ENCODE data around the gene IFITM10. TPM values are rescaled to one million over a fixed set of nuclear protein-coding genes. Genes with fewer than 3 reads are reported as not detected.
A peak's percentile ranks its signal among the peaks of the same experiment; 100 is the strongest.

The IFITM10 gene
- polyA plus RNA-seq, 3 donors, result 0.11 to 0.28 (median 0.23) TPM

DNA sequence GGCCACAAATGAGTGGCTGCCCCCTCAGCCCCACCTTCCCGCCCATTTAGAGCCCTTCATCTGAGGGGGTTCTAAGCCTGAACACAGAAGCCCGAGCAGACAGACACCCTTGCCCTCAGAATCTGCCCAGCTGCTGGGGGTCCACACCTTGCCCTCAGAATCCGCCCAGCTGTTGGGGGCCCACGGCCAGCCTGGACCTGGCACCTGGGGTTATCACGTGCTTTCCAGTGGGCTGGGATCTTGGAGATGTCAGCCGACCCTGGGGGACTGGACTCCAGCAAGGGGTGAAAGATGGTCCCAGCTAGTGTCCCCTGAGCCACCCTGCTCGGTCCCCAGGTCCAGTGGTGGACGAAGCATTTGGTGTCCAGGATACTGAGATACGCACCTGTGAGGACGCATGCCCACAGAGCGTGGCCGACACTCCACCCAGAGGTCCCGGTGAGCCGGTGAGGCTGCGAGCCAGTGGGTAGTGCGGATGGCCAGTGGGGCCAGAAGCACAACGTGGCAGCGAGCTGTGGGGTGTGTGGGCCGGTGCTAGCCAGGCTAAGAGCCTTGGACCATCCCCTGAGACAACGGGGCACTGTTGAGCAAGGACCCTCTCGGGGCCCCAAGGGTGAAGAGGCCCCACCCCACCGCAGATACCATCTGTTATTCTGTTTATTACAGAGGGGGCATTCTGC is 16.5 kb upstream of the IFITM10 start:
- no peak for DNase-seq (ENCODE audit: extremely low read depth in 1 of 11, low read depth in 9 of 11, low spot score in 4 of 11)

DNA sequence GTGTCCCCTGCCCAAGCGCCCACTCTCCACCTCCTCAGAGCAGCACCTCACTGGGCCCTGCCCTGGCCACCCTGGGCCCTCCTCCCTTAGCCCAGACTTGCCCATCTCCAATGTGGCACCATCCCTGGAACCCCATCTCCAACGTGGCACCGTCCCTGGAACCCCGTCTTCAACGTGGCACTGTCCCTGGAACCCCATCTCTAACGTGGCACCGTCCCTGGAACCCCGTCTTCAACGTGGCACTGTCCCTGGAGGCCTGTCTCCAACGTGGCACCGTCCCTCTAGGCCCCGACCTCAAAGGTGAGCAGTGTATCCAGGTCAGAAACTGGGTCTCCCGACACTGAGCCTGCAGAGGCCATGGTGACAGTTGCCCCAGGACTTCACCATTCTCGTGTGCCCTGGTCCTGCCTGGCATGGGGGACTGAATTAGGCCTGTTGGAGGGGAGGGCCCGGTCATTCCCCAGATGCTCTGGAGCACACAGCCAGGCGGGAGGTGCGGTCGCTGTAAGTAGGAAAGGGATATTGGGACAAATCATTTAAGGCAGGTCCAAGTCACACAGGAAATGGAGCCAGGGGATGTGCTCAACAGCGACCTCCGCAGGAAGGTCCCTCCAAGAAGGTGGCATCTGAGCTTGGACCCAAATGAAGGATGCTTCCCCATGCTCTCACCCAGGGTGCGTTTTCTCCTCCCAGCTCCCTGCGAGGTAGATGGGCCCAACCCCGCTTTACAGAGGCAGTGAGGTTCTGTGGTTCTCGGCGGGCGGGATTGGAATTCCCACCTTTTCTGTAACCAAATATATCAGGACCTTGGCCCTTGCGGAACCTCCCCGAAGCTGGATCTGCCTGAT is 15.7 kb upstream of the IFITM10 start:
- no peak for DNase-seq (ENCODE audit: extremely low read depth in 1 of 11, low read depth in 9 of 11, low spot score in 4 of 11)

DNA sequence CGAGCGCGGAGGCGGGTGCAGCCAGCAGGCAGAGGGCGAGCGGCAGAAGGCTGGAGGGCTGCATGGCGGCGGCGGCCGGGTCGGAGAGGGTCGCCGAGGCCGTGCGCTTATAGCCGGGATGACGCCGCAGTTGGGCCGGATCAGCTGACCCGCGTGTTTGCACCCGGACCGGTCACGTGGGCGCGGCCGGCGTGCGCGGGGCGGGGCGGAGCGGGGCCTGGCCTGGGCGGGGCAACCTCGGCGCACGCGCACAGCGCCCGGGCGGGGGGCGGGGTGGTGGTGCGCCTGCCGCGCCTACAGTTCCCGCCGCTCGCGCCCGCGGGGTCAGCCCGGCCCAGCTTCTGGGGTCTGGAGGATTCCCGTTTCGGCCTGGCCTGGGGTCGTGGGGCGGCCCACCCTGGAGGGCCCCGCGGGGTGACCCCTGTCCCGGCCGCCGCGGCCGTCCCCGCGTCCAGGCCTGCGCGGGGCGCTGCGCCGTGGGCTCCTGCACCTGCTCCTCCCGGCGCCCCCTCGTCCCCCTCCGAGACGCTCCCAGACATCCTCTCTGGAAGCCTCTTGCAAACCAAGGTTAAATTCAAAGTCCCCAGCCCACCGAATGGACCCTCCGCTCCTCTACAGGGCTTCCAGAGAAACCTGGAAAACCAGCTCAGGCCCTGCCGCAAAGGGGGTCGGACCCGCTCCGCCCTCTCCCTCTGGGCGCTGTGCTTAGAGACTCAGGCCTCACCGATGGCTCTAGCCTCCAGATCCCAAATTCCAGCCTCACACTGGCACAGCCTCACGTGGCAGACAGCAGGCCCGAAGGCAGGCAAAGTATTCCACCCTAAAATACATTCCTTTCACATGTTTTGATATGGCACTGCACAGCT is 13.6 kb upstream of the IFITM10 start, which contains the start of gene CTSD:
CTSD (minus strand) TSS at position 132 of the 866 bp plus-strand sequence; CDS start at position 64, 68 bp downstream.
- DNase-seq (ENCODE audit: extremely low read depth in 1 of 11, low read depth in 9 of 11, low spot score in 4 of 11), result peak in 9 of 11 donors; percentile 44 to 76 (median 71)

DNA sequence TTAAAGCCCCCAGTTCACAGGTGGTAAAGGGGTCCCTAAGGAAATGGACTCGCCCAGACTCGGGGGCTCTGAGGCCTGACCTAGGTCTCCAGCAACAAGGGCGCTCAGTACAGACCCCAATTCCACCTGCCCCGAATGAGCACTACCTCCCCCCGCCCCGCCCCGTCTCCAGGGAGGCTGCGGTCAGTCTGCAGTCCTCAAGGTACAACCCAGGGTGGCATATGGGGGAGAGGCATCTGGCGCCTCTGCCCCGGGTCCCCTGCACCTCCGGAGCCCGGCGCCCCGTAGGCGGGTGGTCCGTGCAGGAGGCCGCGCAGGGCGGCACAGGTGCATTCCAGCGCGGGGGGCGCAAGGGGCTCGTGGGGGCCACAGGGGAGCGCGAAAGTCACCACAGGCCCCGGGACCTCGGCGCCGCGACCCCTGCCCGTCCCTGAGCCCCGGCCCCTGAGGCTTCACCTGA is 13.0 kb upstream of the IFITM10 start:
- DNase-seq (ENCODE audit: extremely low read depth in 1 of 11, low read depth in 9 of 11, low spot score in 4 of 11), result no peak

DNA sequence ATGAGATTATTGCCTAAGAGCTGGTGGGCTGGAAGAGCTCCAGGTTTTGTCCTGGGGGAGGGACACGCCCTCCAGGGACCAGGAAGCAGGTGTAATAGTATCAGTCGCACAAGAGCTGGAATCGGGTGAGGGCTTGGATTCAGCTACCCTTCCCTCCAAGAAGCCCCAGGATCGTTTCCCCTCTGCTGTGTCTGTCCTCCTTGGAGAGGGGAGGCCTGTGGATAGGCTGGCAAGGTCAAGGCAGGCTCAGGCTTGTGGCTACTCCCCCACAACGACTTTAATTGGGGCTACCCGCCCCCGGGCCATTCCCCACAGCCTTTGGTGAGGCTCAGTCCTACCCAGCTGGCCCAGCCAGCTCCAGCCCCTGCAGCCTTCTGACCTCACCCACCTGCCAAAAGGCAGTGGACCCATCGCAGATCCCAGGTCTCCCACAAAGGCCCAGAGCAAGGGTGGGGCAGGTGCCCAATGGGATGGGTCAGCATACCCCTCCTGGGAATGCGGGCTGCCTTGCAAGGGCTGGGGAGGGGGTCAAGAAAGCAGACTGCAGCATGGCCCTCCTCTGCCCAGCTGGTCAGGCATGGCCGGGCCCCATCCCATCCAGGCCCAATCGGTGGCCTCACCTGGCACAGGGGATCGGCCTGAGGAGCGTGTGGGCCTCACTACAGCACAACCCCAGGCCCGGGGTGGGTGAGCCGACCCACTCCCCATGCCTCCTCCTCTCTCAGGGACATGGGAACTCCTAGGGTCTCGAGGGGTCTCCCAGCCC is 12.3 kb upstream of the IFITM10 start:
- no peak for DNase-seq (ENCODE audit: extremely low read depth in 1 of 11, low read depth in 9 of 11, low spot score in 4 of 11)

DNA sequence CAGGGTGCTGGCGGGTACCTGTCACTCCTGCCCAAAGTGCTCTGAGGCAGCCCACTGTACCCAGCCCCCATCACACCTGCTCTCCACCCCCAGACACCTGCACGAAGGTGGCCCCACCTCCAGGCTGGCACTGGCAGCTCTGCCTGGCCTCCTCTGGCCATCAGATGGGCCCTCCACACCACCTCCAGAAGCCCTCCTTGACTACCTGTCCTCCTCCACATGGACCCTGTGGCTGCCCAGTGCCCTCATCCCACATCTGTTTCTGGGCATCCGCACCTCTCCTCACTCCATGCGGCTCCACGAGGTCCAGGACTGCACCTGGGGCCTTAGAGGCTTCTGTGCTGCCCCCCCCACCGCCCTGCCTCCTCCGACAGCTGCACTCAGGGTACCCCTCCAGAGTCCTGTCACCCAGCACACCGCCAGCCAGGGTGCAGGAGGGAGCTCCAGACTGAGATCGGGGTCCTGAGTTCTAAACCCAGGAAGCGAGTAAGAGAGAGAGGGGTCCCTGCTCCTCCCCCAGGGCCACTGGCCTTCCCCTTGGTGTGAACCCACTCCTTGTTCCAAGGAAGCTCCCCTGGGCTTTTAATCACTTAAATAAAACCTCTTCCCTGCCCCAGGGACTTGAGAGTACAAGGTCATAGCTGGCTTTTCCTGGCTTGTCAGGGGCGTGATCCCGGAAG is 11.6 kb upstream of the IFITM10 start:
- DNase-seq (ENCODE audit: extremely low read depth in 1 of 11, low read depth in 9 of 11, low spot score in 4 of 11), result no peak

DNA sequence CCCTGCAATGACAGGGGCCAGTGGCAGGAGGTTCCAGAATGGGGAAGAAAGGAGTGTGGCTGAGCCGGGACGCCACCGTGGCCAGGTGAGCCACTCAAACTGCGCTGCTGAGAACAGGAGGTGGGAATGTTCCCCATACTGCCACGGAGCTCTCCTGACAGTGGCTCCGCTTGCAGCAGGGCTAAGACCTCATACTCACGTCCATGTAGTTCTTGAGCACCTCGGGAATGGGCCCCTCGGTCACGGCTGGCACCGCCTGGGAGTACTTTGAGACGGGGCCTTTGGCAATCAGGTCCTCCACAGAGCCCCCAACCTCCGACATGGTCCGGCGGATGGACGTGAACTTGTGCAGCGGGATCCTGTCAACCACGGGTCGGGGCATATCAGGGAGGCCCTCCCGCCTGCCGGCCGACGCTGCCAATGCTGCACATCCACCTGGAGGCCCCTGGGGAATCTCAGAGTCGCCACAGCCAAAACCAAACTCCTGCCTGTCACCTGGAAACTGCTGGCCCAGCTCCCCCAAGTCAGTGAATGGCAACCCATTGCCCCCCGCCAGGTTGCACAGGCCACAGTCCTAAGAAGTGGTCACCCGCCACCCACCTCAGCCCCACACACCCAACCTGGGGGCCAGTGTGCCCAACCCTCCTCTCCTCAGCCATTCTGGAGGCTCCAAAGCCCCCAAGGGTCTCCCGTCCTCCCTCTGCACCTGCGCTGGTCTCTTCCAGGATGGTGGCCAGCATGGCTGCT is 10.9 kb upstream of the IFITM10 start:
- no peak for DNase-seq (ENCODE audit: extremely low read depth in 1 of 11, low read depth in 9 of 11, low spot score in 4 of 11)

DNA sequence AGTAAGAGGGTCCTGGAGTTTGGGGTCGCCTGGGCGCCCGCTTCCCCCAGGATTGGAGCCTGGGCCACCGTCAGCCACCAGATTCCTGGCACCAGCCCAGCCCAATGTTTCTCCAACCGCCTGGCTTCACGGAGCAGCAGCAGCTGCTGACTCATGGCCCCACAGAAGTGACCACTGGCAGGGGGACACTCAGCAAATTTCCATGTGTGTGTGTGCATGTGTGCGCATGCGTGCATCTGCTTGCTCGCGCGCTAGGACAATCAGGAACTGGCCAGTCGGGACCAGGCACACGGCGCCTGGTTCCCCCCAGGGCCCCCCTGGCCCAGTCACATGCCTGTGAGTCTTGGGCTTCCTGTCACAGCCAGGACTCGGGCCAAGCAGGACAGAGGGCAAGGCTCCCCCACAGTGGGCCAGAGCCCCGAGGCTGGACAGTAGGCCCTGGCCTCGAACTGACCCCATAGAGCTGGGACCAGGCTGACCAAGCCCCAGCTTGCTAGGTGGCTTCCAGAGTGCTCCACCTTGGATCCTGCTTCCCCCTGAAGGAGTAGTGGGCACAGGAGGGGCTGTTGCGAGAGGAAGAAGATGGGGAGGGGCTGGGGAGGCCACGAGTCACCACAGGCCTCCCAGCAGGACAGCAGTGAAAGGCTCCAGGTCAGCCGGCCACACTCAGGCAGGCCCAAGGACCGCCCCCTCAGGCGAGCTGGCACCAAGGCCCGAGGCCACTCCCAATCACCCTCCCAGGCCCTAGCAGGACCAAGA is 10.1 kb upstream of the IFITM10 start:
- peak in 1 of 11 donors; percentile 29 for DNase-seq (ENCODE audit: extremely low read depth in 1 of 11, low read depth in 9 of 11, low spot score in 4 of 11)

DNA sequence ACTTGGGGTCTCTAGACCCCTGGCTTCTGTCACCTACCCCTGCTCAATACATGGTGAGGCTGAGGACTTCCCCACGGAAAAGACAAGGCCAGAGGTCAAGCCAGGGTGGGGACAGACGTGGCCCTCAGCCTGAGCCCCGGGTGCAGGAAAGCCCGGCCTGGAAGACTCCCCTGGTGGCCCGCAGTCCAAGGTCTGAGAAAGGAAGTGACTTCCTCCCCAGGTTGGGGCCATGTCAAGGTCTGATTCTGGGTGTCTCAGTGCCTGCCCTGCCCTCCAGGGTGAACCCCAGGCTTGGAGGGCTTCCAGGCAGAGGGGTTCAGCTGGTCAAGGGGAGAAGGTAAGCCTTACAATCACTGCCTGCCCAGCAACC is 9.4 kb upstream of the IFITM10 start:
- DNase-seq (ENCODE audit: extremely low read depth in 1 of 11, low read depth in 9 of 11, low spot score in 4 of 11), result no peak

DNA sequence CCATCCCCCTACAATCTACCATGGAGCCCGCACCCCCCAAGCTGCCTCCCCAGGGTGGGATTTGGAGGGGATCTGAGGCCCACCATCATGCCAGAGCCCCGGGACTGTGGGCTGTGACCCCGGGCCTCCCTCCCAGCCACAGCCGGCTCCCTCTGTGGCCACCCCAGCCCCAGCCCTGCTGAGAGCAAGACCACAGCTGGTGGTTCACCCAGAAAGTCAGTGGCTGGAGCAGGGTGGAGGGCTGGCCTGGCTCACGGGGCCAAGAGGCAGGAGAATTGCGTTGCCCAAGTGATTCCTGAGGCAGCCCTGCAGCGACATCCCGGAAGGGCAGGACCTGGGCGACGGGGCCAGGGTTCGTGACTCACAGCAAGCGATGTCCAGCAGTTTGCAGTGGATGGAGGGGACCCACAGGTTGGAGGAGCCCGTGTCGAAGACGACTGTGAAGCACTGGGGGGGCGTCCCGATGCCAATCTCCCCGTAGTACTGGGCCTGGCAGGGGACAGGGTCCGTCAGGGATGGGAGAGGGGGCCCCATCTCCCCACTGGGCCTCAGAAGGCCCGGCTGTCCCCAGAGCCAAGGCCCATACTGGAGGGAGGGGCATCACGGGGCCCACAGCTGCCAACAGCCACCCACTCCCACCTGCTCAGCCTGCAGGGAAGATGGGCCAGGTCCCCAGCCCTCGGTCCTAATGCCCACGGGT is 8.9 kb upstream of the IFITM10 start:
- DNase-seq (ENCODE audit: extremely low read depth in 1 of 11, low read depth in 9 of 11, low spot score in 4 of 11), result no peak

DNA sequence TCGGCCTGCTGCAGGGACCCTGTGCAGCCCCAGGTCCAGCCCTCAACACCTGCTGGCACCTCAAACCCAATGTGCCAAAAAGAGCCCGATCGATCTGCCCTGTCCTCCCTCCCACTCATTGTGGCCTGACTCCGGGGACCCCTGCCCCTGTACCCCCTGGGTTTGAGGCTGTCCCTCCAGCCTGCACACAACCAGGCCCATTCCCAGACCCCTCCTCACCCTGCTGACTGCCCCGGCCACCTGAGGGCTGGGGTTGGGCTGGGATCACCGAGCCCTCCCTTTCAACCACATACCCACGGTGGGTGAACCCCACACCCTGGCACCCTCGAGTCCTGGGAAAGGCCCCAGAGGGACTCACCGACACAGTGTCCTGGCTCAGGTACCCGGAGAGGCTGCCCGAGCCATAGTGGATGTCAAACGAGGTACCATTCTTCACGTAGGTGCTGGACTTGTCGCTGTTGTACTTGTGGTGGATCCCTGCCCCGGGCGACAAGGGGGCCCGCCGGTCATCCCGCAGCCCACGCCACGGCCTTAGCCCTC is 8.3 kb upstream of the IFITM10 start:
- DNase-seq (ENCODE audit: extremely low read depth in 1 of 11, low read depth in 9 of 11, low spot score in 4 of 11), result no peak

DNA sequence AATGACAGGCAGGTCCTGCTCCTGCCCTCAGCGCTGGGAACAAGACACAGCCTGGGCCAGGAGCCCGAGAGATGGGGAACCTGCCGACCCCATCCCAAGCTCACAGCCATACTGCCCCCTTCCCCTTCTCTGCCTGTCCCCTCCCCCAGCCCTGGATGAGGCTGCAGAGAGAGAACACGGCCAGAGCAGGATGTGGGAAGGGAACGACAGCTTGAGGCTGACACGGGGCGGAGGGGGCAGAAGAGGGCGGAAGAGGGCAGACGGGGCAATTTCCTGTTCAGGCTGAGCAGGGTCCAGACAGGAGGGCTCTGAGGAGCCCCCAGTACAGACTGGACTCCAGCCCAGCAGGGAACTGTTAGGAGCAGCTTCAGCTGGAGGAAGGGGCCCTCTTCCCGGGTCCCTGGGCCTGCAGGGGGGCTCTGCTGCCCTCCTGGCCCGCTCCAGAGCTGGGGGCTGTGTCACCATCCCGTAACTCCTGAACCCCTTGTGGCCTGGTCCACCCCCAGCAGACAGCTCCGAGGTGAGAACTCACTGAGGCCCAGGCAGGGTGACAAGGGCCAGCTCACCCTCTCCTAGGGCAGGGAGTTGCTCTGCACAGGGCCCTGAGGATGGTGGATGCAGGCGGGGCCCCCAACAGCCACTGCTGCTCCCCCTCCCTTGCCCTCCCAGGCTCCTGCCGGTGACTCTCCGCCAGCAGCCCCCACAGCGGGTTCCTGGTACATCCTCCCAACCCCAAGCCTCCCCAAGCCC is 7.6 kb upstream of the IFITM10 start:
- DNase-seq (ENCODE audit: extremely low read depth in 1 of 11, low read depth in 9 of 11, low spot score in 4 of 11), result no peak

DNA sequence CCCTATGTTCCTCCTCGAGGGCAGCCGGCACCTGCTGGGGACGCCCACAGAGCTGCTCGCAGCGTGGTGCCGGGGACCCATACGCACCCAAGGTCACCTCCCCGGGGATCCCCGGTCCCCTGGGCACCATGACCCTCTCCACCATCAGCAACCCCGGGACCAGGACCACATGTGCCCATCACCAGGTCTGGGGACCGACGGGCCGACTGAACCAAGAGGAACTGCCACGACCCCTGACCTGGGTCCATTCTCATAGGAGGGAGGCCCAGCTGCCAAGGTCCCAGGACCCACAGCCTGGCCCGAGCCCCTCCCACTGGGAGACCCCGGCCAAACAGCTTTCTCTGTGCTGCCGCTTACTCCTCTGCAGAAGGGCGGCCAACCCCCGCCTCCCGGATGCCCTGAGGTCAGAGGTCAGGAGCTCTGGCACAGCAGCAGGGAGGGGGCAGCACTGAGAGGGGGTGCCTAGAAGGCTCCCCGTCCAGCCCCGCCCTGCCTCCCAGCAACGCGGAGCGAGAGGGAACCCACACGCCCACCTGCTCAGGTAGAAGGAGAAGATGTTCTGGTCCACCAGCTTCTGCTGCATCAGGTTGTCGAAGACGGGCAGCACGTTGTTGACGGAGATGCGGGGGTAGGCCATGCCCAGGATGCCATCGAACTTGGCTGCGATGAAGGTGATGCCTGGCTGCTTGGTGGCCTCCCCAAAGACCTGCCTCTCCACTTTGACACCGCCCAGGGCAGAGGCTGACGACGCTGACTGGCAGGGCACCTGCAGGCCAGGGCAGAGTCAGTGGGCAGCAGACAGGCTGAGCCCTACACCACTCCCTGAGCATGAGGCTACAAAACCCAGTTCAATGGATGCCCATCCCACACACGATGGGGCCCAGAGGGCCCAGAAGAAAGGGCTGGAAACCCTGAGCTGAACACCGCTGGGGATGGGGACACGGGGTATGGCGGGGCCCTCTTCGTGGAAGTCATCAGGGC is 6.7 kb upstream of the IFITM10 start:
- DNase-seq (ENCODE audit: extremely low read depth in 1 of 11, low read depth in 9 of 11, low spot score in 4 of 11), result no peak

Measured in renal cortex interstitium (tissue), 11 donors.